LNCAP (cell line): ENCODE data around the gene PISD.

Experiments used
- TF ChIP-seq, protein P1 (sequence below): fragments of 450-650 bp; IDR thresholded peaks from 2 replicates; pipeline ENCODE4 v1.5.1; 2017; ENCODE audit warnings: mild to moderate bottlenecking

The PISD gene

DNA sequence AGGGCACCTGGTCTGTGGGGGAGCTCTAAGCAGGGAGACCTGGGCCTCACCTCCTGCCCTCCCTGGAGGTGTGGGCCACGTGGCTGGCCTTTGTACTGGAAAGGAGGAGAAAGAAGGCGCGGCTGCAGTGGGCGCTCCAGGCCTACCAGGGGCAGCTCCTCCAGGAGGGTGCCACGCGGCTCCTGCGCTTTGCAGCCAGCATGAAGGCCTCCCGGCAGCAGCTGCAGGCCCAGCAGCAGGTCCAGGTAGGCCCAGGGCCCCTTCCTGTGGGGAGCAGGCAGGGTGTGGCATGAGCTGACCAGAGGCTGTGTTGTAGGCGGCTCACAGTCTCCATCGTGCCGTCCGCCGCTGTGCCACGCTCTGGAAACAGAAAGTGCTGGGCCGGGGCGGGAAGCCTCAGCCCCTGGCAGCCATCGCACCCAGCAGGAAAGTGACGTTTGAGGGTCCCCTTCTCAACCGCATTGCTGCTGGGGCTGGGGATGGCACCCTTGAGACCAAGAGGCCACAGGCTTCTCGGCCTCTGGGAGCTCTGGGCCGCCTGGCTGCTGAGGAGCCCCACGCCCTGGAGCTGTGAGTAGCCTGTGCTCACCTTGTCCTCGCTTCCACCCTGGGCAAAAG lies 48.6 kb downstream of the PISD start:
- TF ChIP-seq, protein P1, sequence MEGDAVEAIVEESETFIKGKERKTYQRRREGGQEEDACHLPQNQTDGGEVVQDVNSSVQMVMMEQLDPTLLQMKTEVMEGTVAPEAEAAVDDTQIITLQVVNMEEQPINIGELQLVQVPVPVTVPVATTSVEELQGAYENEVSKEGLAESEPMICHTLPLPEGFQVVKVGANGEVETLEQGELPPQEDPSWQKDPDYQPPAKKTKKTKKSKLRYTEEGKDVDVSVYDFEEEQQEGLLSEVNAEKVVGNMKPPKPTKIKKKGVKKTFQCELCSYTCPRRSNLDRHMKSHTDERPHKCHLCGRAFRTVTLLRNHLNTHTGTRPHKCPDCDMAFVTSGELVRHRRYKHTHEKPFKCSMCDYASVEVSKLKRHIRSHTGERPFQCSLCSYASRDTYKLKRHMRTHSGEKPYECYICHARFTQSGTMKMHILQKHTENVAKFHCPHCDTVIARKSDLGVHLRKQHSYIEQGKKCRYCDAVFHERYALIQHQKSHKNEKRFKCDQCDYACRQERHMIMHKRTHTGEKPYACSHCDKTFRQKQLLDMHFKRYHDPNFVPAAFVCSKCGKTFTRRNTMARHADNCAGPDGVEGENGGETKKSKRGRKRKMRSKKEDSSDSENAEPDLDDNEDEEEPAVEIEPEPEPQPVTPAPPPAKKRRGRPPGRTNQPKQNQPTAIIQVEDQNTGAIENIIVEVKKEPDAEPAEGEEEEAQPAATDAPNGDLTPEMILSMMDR, result no peak

DNA sequence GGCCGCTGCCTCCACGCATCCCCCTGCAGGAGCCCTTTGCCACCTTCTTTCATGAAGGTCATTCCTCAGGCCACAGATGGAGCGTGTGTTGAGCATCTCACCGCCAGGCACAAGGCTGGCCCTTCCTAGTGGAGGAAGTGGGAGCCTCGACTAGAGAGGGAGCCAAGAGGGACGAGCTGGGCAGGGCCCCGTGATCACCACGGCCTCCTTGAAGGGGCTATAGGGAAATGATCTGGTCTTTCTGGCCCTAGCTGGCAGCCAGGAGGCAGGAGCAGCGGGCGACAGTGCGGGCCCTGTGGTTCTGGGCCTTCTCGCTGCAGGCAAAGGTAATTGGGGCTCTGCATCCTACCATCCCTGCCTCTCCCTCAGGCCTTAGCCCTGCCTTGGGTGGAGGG lies 49.1 kb downstream of the PISD start:
- TF ChIP-seq, protein P1, result no peak

GRCh38 chr22:31611061-31611760 lies 50.8 kb downstream of the PISD start:
- TF ChIP-seq, protein P1, result no peak

GRCh38 chr22:31610611-31611010 lies 51.4 kb downstream of the PISD start:
- TF ChIP-seq, protein P1, result no peak

GRCh38 chr22:31609716-31610115 lies 52.3 kb downstream of the PISD start:
- TF ChIP-seq, protein P1, result no peak

DNA sequence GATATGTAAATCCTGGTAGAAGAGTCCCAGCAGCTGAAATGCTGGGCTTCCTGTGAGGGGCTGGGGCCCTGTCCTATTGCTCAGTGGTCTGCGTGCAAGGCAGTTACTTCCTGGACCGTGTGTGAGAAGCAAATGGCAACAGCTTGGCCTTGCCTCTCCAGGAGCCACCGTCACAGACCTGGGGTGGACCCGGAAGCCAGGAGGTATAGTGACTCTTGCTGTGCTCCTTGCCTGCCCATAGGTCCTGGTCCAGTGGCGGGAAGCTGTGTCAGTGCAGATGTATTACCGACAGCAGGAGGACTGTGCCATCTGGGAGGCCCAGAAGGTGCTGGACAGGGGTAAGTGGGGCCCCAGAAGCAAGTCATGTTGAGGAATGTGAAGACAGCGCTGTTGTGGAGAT lies 54.3 kb downstream of the PISD start:
- TF ChIP-seq, protein P1, result no peak

DNA sequence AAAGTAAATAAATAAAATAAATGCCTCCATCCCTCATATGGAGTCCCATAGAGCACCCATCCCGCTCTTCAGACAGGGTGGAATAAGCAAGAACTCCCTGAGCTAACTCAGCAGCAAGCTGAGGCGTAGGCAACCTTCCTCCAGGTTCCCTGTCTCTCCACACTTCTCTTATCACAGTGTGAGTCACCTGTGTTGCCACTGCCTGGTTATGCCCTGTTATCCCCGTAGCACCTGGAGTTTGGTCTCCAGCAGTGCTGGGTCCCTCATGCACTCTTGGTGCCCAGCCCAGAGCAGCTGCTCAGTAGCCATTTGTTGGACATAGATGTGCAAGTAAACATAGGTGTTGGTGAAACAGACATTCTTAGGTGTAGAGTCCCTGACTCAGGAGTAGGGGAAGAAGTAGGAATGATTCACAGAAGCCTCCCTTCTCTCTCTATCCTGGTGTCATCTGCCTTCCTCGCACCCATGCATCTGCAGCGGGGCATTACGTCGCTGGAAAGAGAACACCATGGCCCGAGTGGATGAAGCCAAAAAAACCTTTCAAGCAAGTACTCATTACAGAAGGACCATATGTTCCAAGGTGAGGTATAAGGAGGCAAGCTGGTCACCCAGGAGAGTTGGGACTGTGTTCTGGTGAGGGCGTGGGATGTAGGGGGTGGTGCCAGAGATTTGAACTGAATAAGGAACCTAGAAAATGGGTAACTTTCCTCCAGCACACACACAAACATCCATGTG lies 56.0 kb downstream of the PISD start:
- TF ChIP-seq, protein P1, result no peak
